LNCaP clone FGC (cell line): ENCODE results near the gene HDAC4.

Source experiments
- DNase-seq: peaks from one replicate; pipeline ENCODE4 v3.0.0-alpha.2; 2011; ENCODE audit warnings: low read depth
- H3K4me3 ChIP-seq: 2 replicates; pipeline ENCODE4 v1.5.1; 2011; ENCODE audit warnings: mild to moderate bottlenecking, low read depth, low read length, control low read depth
- TF ChIP-seq, protein P1 (sequence below): IDR thresholded peaks from 2 replicates; pipeline ENCODE4 v1.5.1; 2012; ENCODE audit warnings: mild to moderate bottlenecking; ENCODE audit not compliant: control insufficient read depth, insufficient read depth; ENCODE audit errors: extremely low read depth

HDAC4 gene

DNA sequence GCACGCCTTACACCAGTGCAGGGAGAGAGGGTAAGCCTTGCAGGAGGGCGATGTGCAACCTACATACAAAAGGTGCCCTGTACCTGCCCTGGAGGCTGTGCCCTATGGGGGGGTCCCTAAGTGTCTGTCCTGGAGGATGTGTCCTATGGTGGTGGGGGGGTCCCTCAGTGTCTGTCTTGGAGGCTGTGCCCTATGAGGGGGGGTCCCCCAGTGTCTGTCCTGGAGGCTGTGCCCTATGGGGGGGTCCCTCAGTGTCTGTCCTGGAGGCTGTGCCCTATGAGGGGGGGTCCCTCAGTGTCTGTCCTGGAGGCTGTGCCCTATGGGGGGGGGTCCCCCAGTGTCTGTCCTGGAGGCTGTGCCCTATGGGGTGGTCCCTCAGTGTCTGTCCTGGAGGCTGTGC, 216.6 kb downstream of the HDAC4 start:
- DNase-seq: no peak
- TF ChIP-seq, protein P1, sequence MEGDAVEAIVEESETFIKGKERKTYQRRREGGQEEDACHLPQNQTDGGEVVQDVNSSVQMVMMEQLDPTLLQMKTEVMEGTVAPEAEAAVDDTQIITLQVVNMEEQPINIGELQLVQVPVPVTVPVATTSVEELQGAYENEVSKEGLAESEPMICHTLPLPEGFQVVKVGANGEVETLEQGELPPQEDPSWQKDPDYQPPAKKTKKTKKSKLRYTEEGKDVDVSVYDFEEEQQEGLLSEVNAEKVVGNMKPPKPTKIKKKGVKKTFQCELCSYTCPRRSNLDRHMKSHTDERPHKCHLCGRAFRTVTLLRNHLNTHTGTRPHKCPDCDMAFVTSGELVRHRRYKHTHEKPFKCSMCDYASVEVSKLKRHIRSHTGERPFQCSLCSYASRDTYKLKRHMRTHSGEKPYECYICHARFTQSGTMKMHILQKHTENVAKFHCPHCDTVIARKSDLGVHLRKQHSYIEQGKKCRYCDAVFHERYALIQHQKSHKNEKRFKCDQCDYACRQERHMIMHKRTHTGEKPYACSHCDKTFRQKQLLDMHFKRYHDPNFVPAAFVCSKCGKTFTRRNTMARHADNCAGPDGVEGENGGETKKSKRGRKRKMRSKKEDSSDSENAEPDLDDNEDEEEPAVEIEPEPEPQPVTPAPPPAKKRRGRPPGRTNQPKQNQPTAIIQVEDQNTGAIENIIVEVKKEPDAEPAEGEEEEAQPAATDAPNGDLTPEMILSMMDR: no peak
- H3K4me3 ChIP-seq: no peak overlapping the region

DNA sequence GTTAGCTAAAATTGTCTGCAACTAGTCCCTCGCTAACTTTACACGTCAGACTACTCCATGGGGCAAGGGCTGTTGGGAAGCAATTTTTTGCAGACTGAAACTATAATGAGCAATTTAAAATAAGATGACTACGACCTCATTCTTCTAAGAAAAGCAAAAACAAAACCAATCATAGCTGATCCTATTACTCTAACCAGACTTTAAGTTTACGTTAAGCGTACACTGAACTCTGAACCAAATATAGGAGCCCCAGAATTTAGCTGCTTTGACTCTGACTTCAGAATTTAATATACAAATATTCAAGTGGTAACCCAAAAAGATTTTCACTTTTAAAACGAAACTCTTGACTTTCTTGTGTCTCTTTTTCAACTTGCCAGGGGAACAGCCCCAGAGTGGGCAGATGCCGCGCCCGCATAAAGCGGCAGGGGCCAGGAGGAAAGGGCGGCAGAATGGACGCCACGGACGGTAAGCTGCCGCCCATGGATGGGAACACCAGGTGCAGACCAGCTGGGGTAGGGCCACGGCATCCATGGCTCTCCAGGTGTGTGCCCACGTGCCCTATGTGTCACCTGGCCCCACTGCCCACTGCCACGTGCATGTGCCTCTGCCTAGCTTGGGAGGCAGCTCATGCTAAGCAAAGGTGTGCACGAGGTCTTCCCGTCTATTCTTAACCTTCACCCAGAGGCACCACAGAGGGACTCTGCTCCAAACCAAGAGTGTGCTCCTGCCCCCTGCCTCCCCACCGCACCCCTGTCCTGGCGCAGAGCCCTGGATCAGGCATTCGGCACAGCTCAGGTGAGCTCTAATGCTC, 217.6 kb downstream of the HDAC4 start:
- TF ChIP-seq, protein P1: no peak
- H3K4me3 ChIP-seq: no peak overlapping the region
- no peak for DNase-seq

- no peak for DNase-seq
- H3K4me3 ChIP-seq: no peak overlapping the region
- TF ChIP-seq, protein P1: no peak
These were observed 218.8 kb downstream of the HDAC4 start for GRCh38 chr2:239181903-239182581.

GRCh38 chr2:239181074-239181902, 219.5 kb downstream of the HDAC4 start:
- no peak overlapping the region for H3K4me3 ChIP-seq
- no peak for DNase-seq
- TF ChIP-seq, protein P1: no peak

DNA sequence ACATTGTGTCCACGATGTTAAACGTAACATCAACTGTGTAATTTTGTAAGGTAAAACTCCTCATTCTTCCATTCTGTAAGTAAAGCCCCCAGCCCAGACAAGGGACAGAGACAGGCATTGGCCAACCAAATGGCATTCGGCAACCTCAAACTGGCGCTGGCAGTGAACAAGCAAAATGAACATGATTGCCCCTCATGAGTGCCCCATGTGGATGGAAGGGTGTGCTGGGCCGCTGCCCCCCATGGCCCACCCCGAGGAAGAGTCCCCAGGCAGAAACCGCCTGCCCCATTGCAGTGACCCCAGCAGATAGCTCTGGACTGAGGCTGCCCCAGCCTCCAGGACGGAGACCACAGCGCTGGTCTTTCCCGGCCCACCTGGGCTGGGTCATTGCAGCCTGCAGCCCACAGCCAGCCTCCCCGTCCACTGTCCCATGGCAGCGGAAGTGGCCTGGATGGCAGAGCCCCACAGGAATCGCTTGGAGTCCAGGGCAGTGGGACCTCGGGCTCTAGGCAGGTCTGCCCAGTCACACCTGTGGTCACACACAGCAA, 220.2 kb downstream of the HDAC4 start:
- no peak for DNase-seq
- TF ChIP-seq, protein P1: no peak

GRCh38 chr2:239179851-239180371, 220.9 kb downstream of the HDAC4 start:
- no peak for DNase-seq
- H3K4me3 ChIP-seq: no peak overlapping the region
- TF ChIP-seq, protein P1: no peak

More for the DNA sequence above, 220.2 kb downstream of the HDAC4 start:
- no peak overlapping the region for H3K4me3 ChIP-seq
